GM12801 (cell line): Measurements from ENCODE around the gene TOPBP1.

ENCODE experiments used
- CTCF ChIP-seq: IDR thresholded peaks from one replicate; pipeline ENCODE4 v1.5.1; 2011; ENCODE audit warnings: control low read depth; ENCODE audit not compliant: insufficient read length; ENCODE audit errors: extremely low read depth

The TOPBP1 gene

GRCh38 chr3:133573629-133574194, 88.0 kb downstream of the TOPBP1 start, which contains the start of gene CDV3:
Gene CDV3 (plus strand): TSS chr3:133573686. CDS start chr3:133574045, 359 bp downstream.
- TF ChIP-seq CTCF, result no peak

GRCh38 chr3:133573054-133573628, 88.6 kb downstream of the TOPBP1 start:
- TF ChIP-seq CTCF, result no peak

GRCh38 chr3:133572158-133573053, 89.3 kb downstream of the TOPBP1 start:
- no peak for TF ChIP-seq CTCF

GRCh38 chr3:133570937-133571320, 90.8 kb downstream of the TOPBP1 start:
- no peak for TF ChIP-seq CTCF

- TF ChIP-seq CTCF, result no peak
Measured at GRCh38 chr3:133570139-133570936, 91.4 kb downstream of the TOPBP1 start.

GRCh38 chr3:133568294-133569014, 93.3 kb downstream of the TOPBP1 start:
- no peak for TF ChIP-seq CTCF

- TF ChIP-seq CTCF, result no peak
Measured at GRCh38 chr3:133563816-133564215, 97.9 kb downstream of the TOPBP1 start.
